Caco-2 (cell line): ENCODE results near the gene SLX4. TPM values are rescaled to one million over a fixed set of nuclear protein-coding genes. Genes with fewer than 3 reads are reported as not detected.

ENCODE experiments used
- BruUV-seq: library from RNA; stranded (reverse); fragments of 400-500 nt; replicated peaks from 2 replicates; lab custom pipeline; 2021; lab: Mats Ljungman, UMichigan
- CTCF ChIA-PET: fragments of 300-600 bp; sonication (Branson Sonifier 250); formaldehyde crosslinking; loops from one replicate; lab custom pipeline; 2022; ENCODE audit warnings: antibody characterized with exemption; lab: Charles Lee
- POLR2A ChIA-PET: fragments of 300-600 bp; sonication (Branson Sonifier 250); formaldehyde crosslinking; loops from one replicate; lab custom pipeline; 2022; ENCODE audit warnings: antibody characterized with exemption; lab: Charles Lee
- DNase-seq, 2 experiments: peaks; one replicate each; pipeline versions ENCODE4 v3.0.0 to v3.0.0-alpha.2; 2020 to 2022
- H3K27me3 ChIP-seq: replicated peaks from 2 replicates; pipeline ENCODE4 v1.6.0; 2011; ENCODE audit warnings: low read length; ENCODE audit not compliant: control insufficient read depth, insufficient read depth
- H3K36me3 ChIP-seq: 2 replicates; pipeline ENCODE4 v1.5.1; 2011; ENCODE audit warnings: low read length; ENCODE audit not compliant: control insufficient read depth, insufficient read depth
- H3K4me1 ChIP-seq: fragments of 250-450 bp; sonication (Bioruptor Pico); 2 replicates; pipeline ENCODE4 v1.5.1; 2020; ENCODE audit warnings: mild to moderate bottlenecking
- H3K4me3 ChIP-seq: 2 replicates; pipeline ENCODE4 v1.5.1; 2011; ENCODE audit warnings: low read depth, mild to moderate bottlenecking, control low read depth, low read length
- H3K9me3 ChIP-seq: fragments of 250-450 bp; sonication (Bioruptor Pico); 2 replicates; pipeline ENCODE4 v1.5.1; 2020; ENCODE audit warnings: mild to moderate bottlenecking, moderate library complexity
- H3K27ac Mint-ChIP-seq: one replicate; pipeline ENCODE4 v1.8.0; 2022; ENCODE audit warnings: mixed read lengths; ENCODE audit not compliant: unreplicated experiment
- H3K27me3 Mint-ChIP-seq: one replicate; pipeline ENCODE4 v1.8.0; 2022; ENCODE audit warnings: mixed read lengths; ENCODE audit not compliant: insufficient read depth, unreplicated experiment
- H3K36me3 Mint-ChIP-seq: one replicate; pipeline ENCODE4 v1.8.0; 2022; ENCODE audit warnings: mild to moderate bottlenecking, mixed read lengths; ENCODE audit not compliant: insufficient read depth, unreplicated experiment
- H3K4me1 Mint-ChIP-seq: one replicate; pipeline ENCODE4 v1.8.0; 2022; ENCODE audit warnings: low read depth, mixed read lengths; ENCODE audit not compliant: unreplicated experiment
- H3K4me3 Mint-ChIP-seq: one replicate; pipeline ENCODE4 v1.8.0; 2022; ENCODE audit warnings: mild to moderate bottlenecking, moderate library complexity, mixed read lengths; ENCODE audit not compliant: unreplicated experiment
- H3K9me3 Mint-ChIP-seq: one replicate; pipeline ENCODE4 v1.8.0; 2022; ENCODE audit warnings: mixed read lengths; ENCODE audit not compliant: unreplicated experiment
- CTCF ChIP-seq, 2 experiments: fragments of 200-600 bp in 1 of 2; IDR thresholded peaks; 1 replicate in 1 of 2; 2 replicates in 1 of 2; pipeline versions ENCODE4 v1.5.1 to v1.8.0; 2011 to 2022; ENCODE audit warnings: antibody characterized with exemption in 1 of 2, control low read depth in 1 of 2, inconsistent platforms in 1 of 2, low read depth in 1 of 2, low read length in 1 of 2, mild to moderate bottlenecking in 1 of 2, moderate library complexity in 1 of 2; ENCODE audit not compliant: insufficient read depth in 1 of 2, severe bottlenecking in 1 of 2, unreplicated experiment in 1 of 2
- intact Hi-C: fragments of 100-400 bp; cut with micrococcal nuclease; formaldehyde crosslinking; loops from one replicate; pipeline ENCODE4 v1.10.0; 2022; ENCODE audit not compliant: unreplicated experiment
- total RNA-seq: library from RNA; stranded (reverse); gene quantifications from 2 replicates; pipeline ENCODE4 v1.2.3, GENCODE V29; 2022

The SLX4 gene
- total RNA-seq, 1 experiment from 2014 or later, result 10.4 TPM

- H3K36me3 ChIP-seq, result no peaks in the 10 kb centered on the region; the same call in 1 of the 2 replicates
- Mint-ChIP-seq H3K9me3 (no peaks in the 10 kb centered on the region), H3K4me1 (no peaks in the 10 kb centered on the region), H3K36me3 (peaks cover 6% of the 10 kb centered on the region), H3K27me3 (no peaks in the 10 kb centered on the region), H3K27ac (no peak overlapping the region), H3K4me3 (no peak overlapping the region)
- CTCF ChIA-PET, result interaction anchor here (0.8 kb wide), 1 partner anchor 45 kb away, joined by 3 read pairs; no protein-coding TSS in a partner anchor
- H3K27me3 ChIP-seq, result no peaks in the 10 kb centered on the region
- no TSS peak for BruUV-seq
- no peak overlapping the region for H3K4me3 ChIP-seq
- intact Hi-C loops, result no loop called here
- no peaks in the 10 kb centered on the region for H3K4me1 ChIP-seq
- no peak for DNase-seq
- TF ChIP-seq CTCF (IDR thresholded peaks at IDR 0.05; ENCODE audit: insufficient read depth in 1 of 2, low read depth in 1 of 2, low read length in 1 of 2, severe bottlenecking in 1 of 2, unreplicated experiment in 1 of 2), result no peak
- H3K9me3 ChIP-seq, result no peaks in the 10 kb centered on the region
- POLR2A ChIA-PET, result no interaction called here
Observed at GRCh38 chr16:3595110-3595486, 16.3 kb downstream of the SLX4 start.

- ChIA-PET POLR2A (no interaction called here), CTCF (no interaction called here)
- Mint-ChIP-seq H3K36me3 (peaks cover 6% of the 10 kb centered on the region), H3K4me1 (no peaks in the 10 kb centered on the region), H3K4me3 (no peak overlapping the region), H3K27me3 (no peaks in the 10 kb centered on the region), H3K9me3 (no peaks in the 10 kb centered on the region), H3K27ac (no peak overlapping the region)
- TF ChIP-seq CTCF (IDR thresholded peaks at IDR 0.05; ENCODE audit: insufficient read depth in 1 of 2, low read depth in 1 of 2, low read length in 1 of 2, severe bottlenecking in 1 of 2, unreplicated experiment in 1 of 2), result no peak
- Histone ChIP-seq H3K9me3 (no peaks in the 10 kb centered on the region), H3K4me3 (no peak overlapping the region), H3K4me1 (no peaks in the 10 kb centered on the region), H3K27me3 (no peaks in the 10 kb centered on the region), H3K36me3 (no peaks in the 10 kb centered on the region; the same call in 1 of the 2 replicates)
- BruUV-seq, result no TSS peak
- intact Hi-C loops, result no loop called here
- DNase-seq, result no peak
Observed at GRCh38 chr16:3594316-3595109, 16.9 kb downstream of the SLX4 start.

GRCh38 chr16:3592559-3592958 lies 18.8 kb downstream of the SLX4 start:
- H3K27ac Mint-ChIP-seq, result no peak overlapping the region

More at GRCh38 chr16:3592559-3592958, 18.8 kb downstream of the SLX4 start:
- Mint-ChIP-seq H3K4me3 (no peak overlapping the region), H3K4me1 (no peaks in the 10 kb centered on the region), H3K36me3 (peaks cover 6% of the 10 kb centered on the region), H3K9me3 (no peaks in the 10 kb centered on the region), H3K27me3 (no peaks in the 10 kb centered on the region)
- intact Hi-C loops, result no loop called here
- BruUV-seq, result no TSS peak
- ChIA-PET CTCF (no interaction called here), POLR2A (no interaction called here)
- H3K4me3 ChIP-seq, result no peak overlapping the region
- H3K9me3 ChIP-seq, result no peaks in the 10 kb centered on the region
- no peaks in the 10 kb centered on the region; the same call in 1 of the 2 replicates for H3K36me3 ChIP-seq
- no peaks in the 10 kb centered on the region for H3K4me1 ChIP-seq
- TF ChIP-seq CTCF (IDR thresholded peaks at IDR 0.05; ENCODE audit: insufficient read depth in 1 of 2, low read depth in 1 of 2, low read length in 1 of 2, severe bottlenecking in 1 of 2, unreplicated experiment in 1 of 2), result no peak
- H3K27me3 ChIP-seq, result no peaks in the 10 kb centered on the region
- no peak for DNase-seq
